GM12891 (cell line): ENCODE data around the gene STAT1.

ENCODE experiments used
- PAX5 ChIP-seq: IDR thresholded peaks from 2 replicates; pipeline ENCODE4 v1.6.1; 2011; ENCODE audit warnings: low read length, moderate library complexity, mild to moderate bottlenecking; ENCODE audit not compliant: insufficient read depth, severe bottlenecking
- POLR2A ChIP-seq: IDR thresholded peaks from 2 replicates; pipeline ENCODE4 v1.6.1; 2011; ENCODE audit warnings: low read depth, low read length, control low read depth
- POLR2AphosphoS5 ChIP-seq: IDR thresholded peaks from 2 replicates; pipeline ENCODE4 v1.6.1; 2011; ENCODE audit warnings: low read depth, low read length, control low read depth
- POU2F2 ChIP-seq: IDR thresholded peaks from 2 replicates; pipeline ENCODE4 v1.6.1; 2011; ENCODE audit warnings: low read depth, mild to moderate bottlenecking, control low read depth, low read length, moderate library complexity
- SPI1 ChIP-seq: IDR thresholded peaks from 2 replicates; pipeline ENCODE4 v1.6.1; 2011; ENCODE audit warnings: low read depth, low read length, control low read depth
- TAF1 ChIP-seq: IDR thresholded peaks from 2 replicates; pipeline ENCODE4 v1.6.1; 2011; ENCODE audit warnings: low read depth, low read length, control low read depth

GRCh38 chr2:190968522-190968921 lies 45.4 kb downstream of the STAT1 start:
- no peak for TF ChIP-seq POLR2A
- no peak for TF ChIP-seq TAF1
- TF ChIP-seq POLR2AphosphoS5 = no peak
- no peak for TF ChIP-seq SPI1
- TF ChIP-seq PAX5 = no peak
- no peak for TF ChIP-seq POU2F2
